Stimulated activated naive CD8-positive, alpha-beta T cell treated with anti-CD3 and anti-CD28 coated beads, Interleukin-15, amount 100 ng/mL, for 72 hours (primary cell): Measurements from ENCODE around the gene PRM3.

Experiments
- ATAC-seq: fragments of 150-1000 bp; cut with Tn5 transposase; 2 replicates; pipeline ENCODE4 v1.10.0; 2021; ENCODE audit warnings: mild to moderate bottlenecking, moderate library complexity
- DNase-seq, 2 donors: peaks; one replicate each; pipeline ENCODE4 v3.0.0; 2021 to 2022
- H3K27ac Mint-ChIP-seq, 2 donors: one replicate each; pipeline ENCODE4 v1.8.0; 2022; ENCODE audit warnings: mild to moderate bottlenecking in 2 of 2, mixed read lengths in 2 of 2, moderate library complexity in 2 of 2
- H3K27me3 Mint-ChIP-seq: one replicate; pipeline ENCODE4 v1.8.0; 2022; ENCODE audit warnings: mixed read lengths
- H3K4me1 Mint-ChIP-seq: one replicate; pipeline ENCODE4 v1.8.0; 2022; ENCODE audit warnings: mild to moderate bottlenecking, mixed read lengths
- H3K4me3 Mint-ChIP-seq, 2 donors: one replicate each; pipeline ENCODE4 v1.8.0; 2022; ENCODE audit warnings: mild to moderate bottlenecking in 2 of 2, mixed read lengths in 2 of 2, moderate library complexity in 1 of 2
- H3K9me3 Mint-ChIP-seq, 2 donors: one replicate each; pipeline ENCODE4 v1.8.0; 2022; ENCODE audit warnings: mixed read lengths in 2 of 2

PRM3 gene

GRCh38 chr16:11272921-11273720 lies at the start of gene PRM3:
Gene PRM3 (minus strand): TSS chr16:11273629. CDS start chr16:11273595, 34 bp downstream.
- DNase-seq (no peak), ATAC-seq (no peak)
- H3K9me3 Mint-ChIP-seq, result peaks cover 0 to 6% of the 10 kb centered on the region in 2 donors
- no peaks in the 10 kb centered on the region for H3K27me3 Mint-ChIP-seq
- H3K27ac Mint-ChIP-seq, result peak within 1 kb of the TSS in 1 of 2 donors; percentile 60
- no peaks in the 10 kb centered on the region for H3K4me1 Mint-ChIP-seq
- H3K4me3 Mint-ChIP-seq, result no peak within 1 kb of the TSS

- Mint-ChIP-seq H3K27ac (no peak overlapping the region), H3K4me1 (peaks cover 42% of the 10 kb centered on the region), H3K27me3 (no peaks in the 10 kb centered on the region), H3K9me3 (peaks cover 0 to 7% of the 10 kb centered on the region in 2 donors), H3K4me3 (no peak overlapping the region)
- DNase-seq, result no peak
- ATAC-seq, result no peak
These were observed 49.4 kb upstream of the PRM3 start for GRCh38 chr16:11322823-11323222.

GRCh38 chr16:11321662-11322061 lies 48.2 kb upstream of the PRM3 start:
- ATAC-seq (no peak), DNase-seq (no peak)
- no peak overlapping the region for H3K4me3 Mint-ChIP-seq
- H3K27me3 Mint-ChIP-seq, result no peaks in the 10 kb centered on the region
- H3K4me1 Mint-ChIP-seq, result peaks cover 32% of the 10 kb centered on the region
- peaks cover 0 to 1% of the 10 kb centered on the region in 2 donors for H3K9me3 Mint-ChIP-seq
- no peak overlapping the region for H3K27ac Mint-ChIP-seq

- Mint-ChIP-seq H3K4me3 (no peak overlapping the region), H3K27ac (no peak overlapping the region), H3K27me3 (no peaks in the 10 kb centered on the region), H3K9me3 (no peaks in the 10 kb centered on the region), H3K4me1 (peaks cover 25% of the 10 kb centered on the region)
- ATAC-seq (no peak), DNase-seq (no peak)
These were observed 46.7 kb upstream of the PRM3 start for GRCh38 chr16:11320170-11320569.

GRCh38 chr16:11319529-11320146 lies 46.2 kb upstream of the PRM3 start:
- ATAC-seq, result no peak
- DNase-seq, result no peak
- peaks cover 20% of the 10 kb centered on the region for H3K4me1 Mint-ChIP-seq
- no peak overlapping the region for H3K27ac Mint-ChIP-seq
- H3K27me3 Mint-ChIP-seq, result no peaks in the 10 kb centered on the region
- H3K9me3 Mint-ChIP-seq, result no peaks in the 10 kb centered on the region
- H3K4me3 Mint-ChIP-seq, result no peak overlapping the region

GRCh38 chr16:11318817-11319216 lies 45.4 kb upstream of the PRM3 start:
- no peak overlapping the region for H3K4me3 Mint-ChIP-seq
- DNase-seq (no peak), ATAC-seq (no peak)
- H3K9me3 Mint-ChIP-seq, result no peaks in the 10 kb centered on the region
- H3K27me3 Mint-ChIP-seq, result no peaks in the 10 kb centered on the region
- H3K4me1 Mint-ChIP-seq, result peaks cover 23% of the 10 kb centered on the region
- H3K27ac Mint-ChIP-seq, result peak overlapping the region; percentile 2 to 61

GRCh38 chr16:11316331-11317015 lies 43.0 kb upstream of the PRM3 start:
- Mint-ChIP-seq H3K4me3 (no peak overlapping the region), H3K4me1 (peaks cover 41% of the 10 kb centered on the region), H3K27ac (peak overlapping the region in 1 of 2 donors; percentile 66), H3K27me3 (no peaks in the 10 kb centered on the region), H3K9me3 (no peaks in the 10 kb centered on the region)
- DNase-seq (no peak), ATAC-seq (no peak)

- Mint-ChIP-seq H3K4me3 (no peak overlapping the region), H3K9me3 (no peaks in the 10 kb centered on the region), H3K27me3 (no peaks in the 10 kb centered on the region), H3K27ac (no peak overlapping the region), H3K4me1 (peaks cover 51% of the 10 kb centered on the region)
- DNase-seq (no peak), ATAC-seq (no peak)
These were observed 42.1 kb upstream of the PRM3 start for GRCh38 chr16:11315510-11315909.

GRCh38 chr16:11314309-11314894 lies 41.0 kb upstream of the PRM3 start:
- Mint-ChIP-seq H3K4me1 (peaks cover 61% of the 10 kb centered on the region), H3K27ac (no peak overlapping the region)
- no peak for DNase-seq

GRCh38 chr16:11313493-11314308 lies 40.3 kb upstream of the PRM3 start:
- H3K4me1 Mint-ChIP-seq, result peaks cover 66% of the 10 kb centered on the region
- peak overlapping the region in 1 of 2 donors; percentile 56 for H3K27ac Mint-ChIP-seq
- ATAC-seq (no peak), DNase-seq (no peak)
- no peak overlapping the region for H3K4me3 Mint-ChIP-seq
- H3K27me3 Mint-ChIP-seq, result no peaks in the 10 kb centered on the region
- H3K9me3 Mint-ChIP-seq, result no peaks in the 10 kb centered on the region

More at GRCh38 chr16:11314309-11314894, 41.0 kb upstream of the PRM3 start:
- Mint-ChIP-seq H3K4me3 (no peak overlapping the region), H3K9me3 (no peaks in the 10 kb centered on the region), H3K27me3 (no peaks in the 10 kb centered on the region)
- no peak for ATAC-seq

GRCh38 chr16:11312718-11313492 lies 39.5 kb upstream of the PRM3 start:
- peak overlapping the region in 1 of 2 donors; percentile 70 for H3K27ac Mint-ChIP-seq
- H3K27me3 Mint-ChIP-seq, result no peaks in the 10 kb centered on the region
- peak in 1 of 2 donors; percentile 27 for DNase-seq
- H3K9me3 Mint-ChIP-seq, result no peaks in the 10 kb centered on the region
- ATAC-seq, result no peak
- peaks cover 71% of the 10 kb centered on the region for H3K4me1 Mint-ChIP-seq
- H3K4me3 Mint-ChIP-seq, result peak overlapping the region; percentile 27 to 46

GRCh38 chr16:11310997-11311561 lies 37.6 kb upstream of the PRM3 start:
- Mint-ChIP-seq H3K27me3 (no peaks in the 10 kb centered on the region), H3K9me3 (no peaks in the 10 kb centered on the region), H3K27ac (peak overlapping the region; percentile 95), H3K4me1 (peaks cover 64% of the 10 kb centered on the region), H3K4me3 (peak overlapping the region; percentile 54 to 63)
- ATAC-seq, result peak; percentile 83
- peak; percentile 37 to 87 for DNase-seq

- peak overlapping the region in 1 of 2 donors; percentile 95 for H3K27ac Mint-ChIP-seq
- H3K4me1 Mint-ChIP-seq, result peaks cover 63% of the 10 kb centered on the region
- DNase-seq (peak in 1 of 2 donors; percentile 39), ATAC-seq (peak; percentile 9)
- no peaks in the 10 kb centered on the region for H3K9me3 Mint-ChIP-seq
- peak overlapping the region; percentile 54 for H3K4me3 Mint-ChIP-seq
- H3K27me3 Mint-ChIP-seq, result no peaks in the 10 kb centered on the region
These were observed 37.2 kb upstream of the PRM3 start for GRCh38 chr16:11310634-11310977.
